HG03457 (cell line): ENCODE results near the gene LBHD2.
"Not testable (repeated sequence)": the region's sequence is repeated elsewhere in the genome, so short reads cannot be mapped to it uniquely, and the experiment has no call there.

Source experiments
- ATAC-seq: cut with Tn5 transposase; IDR thresholded peaks from one replicate; pipeline ENCODE4 v1.9.1; 2021; ENCODE audit warnings: moderate number of reproducible peaks; ENCODE audit not compliant: unreplicated experiment

The LBHD2 gene

DNA sequence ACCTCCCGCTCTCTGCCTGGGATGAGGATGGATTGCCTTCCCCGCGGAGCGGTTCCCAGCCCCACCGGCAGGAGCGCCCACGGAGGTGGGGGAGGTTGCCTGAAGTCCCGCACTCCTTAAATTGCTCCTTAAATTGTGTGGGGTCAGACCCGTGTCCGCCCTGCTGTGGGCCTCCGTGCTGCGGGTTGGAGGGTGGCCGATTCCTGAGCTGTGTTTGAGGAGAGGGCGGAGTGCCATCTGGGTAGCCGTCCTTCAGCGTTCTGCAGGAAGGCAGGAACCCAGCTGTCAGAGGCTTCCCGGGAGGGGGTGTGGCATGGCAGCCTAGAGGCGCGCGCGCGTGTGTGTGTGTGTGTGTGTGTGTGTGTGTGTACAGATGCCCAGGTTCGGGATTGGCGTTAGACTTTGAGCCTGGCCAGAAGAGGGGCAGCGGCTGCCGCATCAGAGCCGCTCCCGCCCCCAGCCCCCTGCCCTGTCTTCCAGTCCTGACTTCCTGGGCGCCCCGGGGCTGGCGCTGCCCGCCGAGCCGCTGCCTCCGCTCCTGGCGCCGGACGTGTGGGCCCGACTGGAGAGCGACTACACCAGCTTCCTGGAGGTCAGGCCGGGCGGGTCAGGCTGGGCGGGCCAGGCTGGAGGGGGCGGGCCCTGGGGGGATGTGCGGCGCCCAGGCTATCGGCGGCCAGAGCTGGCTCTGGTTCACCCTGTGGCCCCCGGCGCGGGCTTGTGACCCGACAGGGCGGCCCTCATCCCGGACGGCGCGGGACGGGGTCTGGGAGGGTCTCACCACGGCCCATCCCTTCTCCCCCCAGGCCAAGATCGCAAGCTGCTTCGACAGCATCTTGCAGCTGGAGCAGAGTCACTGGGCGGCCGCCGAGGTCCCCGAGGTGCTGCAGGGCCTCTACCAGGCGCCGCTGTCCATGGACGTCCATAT lies 19.7 kb downstream of the LBHD2 start:
- ATAC-seq, result no peak

GRCh38 chr14:103104389-103104653 lies 20.3 kb downstream of the LBHD2 start:
- no peak for ATAC-seq

DNA sequence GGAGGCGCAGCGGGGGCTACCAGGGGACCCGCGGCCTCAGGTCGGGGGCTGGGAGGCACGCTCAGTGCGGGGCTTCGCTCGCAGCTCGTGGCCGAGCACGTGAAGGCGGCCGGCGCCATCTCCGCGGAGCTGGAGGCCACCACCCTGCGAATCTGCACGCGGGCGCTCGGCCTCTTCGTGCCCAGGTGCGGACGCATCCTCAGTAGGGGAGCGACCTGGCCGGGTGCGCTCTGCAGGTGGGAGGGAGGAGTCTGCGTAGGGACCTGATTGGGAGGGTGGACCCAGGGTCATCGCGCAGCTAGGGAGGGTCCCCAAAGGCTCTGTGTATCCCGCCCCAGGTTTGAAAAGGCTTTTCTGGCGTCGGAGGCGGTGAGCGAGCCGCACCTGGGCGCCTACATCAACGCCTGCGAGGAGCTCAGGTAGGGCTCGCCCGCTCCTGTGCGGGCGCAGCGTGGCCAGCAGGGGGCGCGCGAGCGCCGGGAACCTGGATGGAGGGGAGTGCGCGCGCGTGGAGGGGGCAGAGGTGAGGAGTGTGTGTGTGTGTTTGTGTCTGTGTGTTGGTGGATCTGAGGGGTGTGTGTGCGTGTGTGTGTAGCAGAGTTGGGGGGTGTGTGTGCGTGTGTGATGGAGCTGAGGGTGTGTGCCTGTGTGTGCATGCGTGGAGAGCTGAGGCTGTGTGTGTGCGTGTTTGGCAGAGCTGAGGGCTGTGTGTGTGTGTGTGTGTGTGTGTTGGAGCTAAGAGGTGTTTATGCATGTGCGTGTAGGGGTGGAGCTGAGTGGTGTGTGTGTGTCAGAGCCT lies 20.8 kb downstream of the LBHD2 start:
- no peak for ATAC-seq

- no peak for ATAC-seq
Measured at GRCh38 chr14:103105580-103106150, 21.7 kb downstream of the LBHD2 start.

DNA sequence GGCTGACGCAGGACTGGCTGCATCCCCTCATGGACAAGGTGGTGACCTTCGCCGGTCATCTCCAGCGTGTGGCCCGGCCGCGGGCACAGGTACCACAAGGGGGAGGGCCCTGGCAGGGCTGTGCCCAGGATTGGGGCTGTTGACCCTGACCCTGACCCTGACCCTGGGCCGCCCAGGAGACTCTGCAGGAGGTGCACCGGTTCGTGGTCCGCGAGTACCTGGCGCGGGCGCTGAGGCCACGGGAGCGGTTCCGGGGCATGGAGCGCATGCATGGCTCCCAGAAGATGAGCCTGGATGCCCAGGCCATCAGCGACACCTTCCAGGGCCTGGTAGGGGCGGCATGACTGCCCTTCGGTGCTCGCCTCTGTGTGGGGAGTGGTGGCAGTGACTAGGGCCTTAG lies 23.4 kb downstream of the LBHD2 start:
- no peak for ATAC-seq

DNA sequence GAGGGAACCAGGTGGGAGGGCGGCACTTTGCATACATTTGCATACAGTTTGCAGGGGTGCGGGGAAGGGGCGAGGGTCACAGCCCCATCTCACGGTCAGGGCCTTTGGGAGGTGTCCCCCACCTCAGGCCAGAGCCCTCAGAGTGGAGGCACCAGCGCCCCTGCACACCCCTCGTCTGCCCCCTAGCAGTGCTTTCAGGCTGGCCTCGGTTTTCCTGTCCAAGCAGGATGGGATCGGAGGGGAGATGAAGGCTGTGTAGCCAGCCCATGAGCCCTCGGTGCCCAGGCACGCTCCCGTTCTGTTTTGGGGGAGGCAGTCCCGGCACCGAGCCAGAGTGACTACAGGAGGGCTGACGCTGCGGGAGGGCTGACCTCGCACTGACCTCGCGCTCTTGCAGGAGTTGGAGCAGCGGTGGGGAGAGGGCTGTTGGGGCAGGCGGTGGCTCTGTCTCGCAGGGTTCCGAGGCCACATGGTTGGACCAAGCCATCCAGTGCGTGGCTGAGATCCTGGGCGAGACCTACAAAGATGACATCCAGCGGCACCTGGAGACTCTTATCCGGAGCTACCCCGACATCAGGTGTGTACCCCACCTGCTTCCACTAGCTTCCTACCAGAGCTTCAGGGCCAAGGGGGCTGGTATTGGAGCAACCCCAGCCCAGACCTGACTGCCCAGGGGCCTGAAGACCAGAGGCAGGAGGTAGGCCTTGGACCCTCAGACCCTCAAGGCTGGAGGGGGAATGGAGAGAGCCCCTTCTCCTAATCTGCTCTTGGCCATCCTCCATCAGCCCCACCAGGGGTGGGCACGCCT lies 24.1 kb downstream of the LBHD2 start:
- ATAC-seq, result no peak

DNA sequence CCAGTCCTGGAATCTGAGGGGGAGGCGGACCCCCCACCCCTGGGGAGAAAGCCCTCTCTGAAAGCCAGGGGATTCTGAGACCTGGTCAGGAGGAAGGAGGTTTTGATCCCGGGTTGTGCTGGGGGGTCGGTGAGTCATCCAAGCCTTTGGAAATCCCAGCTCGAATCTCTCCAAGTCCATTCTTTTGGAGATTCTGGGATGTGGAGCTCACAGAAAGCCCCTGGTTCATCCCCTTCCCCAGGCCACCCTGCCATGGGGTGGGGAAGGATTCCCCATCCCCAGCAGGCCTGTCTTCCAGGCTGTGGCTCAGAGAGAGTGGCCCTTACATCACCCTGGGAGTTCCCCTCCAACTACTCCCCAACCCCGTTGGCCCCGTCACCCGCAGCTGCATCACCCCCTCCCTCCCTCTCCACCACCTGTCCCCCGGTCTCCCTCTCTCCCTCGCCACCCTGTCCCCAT lies 24.8 kb downstream of the LBHD2 start:
- ATAC-seq, result no peak

DNA sequence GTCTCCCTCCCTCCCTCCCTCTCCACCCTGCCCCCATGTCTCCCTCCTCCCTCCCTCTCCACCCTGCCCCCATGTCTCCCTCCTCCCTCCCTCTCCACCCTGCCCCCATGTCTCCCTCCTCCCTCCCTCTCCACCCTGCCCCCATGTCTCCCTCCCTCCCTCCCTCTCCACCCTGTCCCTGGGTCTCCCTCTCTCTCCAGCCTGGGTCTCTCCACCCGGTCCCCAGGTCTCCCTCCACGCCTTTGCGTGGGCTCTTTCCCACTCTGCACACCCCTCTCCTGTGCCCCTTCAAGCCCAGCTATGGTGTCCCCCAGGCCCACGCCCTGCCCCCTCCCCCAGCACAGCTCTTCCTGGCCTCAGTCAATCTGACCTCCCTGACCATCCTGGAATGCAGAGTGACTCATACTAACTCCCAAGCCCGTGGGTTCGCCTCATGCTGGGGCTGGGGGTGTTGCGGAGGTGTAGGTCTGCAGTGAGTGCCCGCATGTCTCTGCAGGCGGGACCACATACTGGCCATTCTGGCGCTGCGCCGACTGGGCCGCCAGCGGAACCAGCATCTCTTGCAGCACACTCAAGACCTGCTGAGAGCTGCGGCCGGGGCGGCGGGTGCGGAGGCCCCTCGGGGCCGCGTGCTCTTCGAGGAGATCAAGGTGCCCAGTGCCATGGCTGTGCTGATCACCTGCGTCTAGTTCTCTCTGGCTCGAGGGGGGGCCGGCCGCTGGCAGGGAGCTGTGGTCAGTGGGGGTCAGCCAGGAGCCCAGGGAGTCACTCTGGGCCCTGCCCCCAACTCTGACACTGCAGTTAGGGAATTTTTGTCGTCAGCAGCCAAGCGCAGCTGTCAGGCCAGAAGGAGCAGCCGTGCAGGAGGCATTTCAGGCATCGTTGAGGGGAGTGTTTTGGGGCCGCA lies 25.8 kb downstream of the LBHD2 start:
- no peak for ATAC-seq

GRCh38 chr14:103110681-103111231 lies 26.7 kb downstream of the LBHD2 start:
- ATAC-seq, result no peak

DNA sequence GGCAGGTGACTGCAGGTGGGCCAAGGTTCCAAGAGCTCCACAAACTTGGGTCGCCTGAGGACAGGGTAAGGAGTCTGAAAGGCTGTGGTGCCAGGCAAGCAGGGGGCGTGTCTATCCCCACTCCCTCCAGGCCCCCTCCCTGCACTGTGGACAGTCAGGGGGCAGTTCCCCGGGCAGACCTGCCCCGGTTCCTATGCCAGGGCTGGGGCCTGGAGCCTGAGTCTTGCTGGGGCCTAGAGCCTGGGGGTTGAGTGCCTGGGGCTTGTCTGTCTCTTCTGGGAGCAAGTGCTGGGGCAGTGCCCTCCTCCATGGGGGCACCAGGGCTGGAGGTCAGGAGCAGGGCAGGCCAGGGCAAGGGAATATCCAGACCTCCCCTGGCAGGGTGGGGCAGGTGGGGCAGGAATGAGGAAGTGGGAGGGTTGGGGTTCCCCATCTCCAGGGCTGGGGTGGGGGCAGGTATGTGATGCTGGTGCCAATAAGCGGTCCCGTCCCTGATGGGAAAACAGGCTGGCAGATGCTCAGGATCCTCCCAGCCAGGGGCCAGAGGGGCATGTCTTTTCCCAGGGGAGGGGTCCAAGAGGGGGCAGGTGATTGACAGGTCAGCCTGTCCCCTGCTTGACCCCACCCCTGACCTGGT lies 27.3 kb downstream of the LBHD2 start:
- ATAC-seq, result no peak

DNA sequence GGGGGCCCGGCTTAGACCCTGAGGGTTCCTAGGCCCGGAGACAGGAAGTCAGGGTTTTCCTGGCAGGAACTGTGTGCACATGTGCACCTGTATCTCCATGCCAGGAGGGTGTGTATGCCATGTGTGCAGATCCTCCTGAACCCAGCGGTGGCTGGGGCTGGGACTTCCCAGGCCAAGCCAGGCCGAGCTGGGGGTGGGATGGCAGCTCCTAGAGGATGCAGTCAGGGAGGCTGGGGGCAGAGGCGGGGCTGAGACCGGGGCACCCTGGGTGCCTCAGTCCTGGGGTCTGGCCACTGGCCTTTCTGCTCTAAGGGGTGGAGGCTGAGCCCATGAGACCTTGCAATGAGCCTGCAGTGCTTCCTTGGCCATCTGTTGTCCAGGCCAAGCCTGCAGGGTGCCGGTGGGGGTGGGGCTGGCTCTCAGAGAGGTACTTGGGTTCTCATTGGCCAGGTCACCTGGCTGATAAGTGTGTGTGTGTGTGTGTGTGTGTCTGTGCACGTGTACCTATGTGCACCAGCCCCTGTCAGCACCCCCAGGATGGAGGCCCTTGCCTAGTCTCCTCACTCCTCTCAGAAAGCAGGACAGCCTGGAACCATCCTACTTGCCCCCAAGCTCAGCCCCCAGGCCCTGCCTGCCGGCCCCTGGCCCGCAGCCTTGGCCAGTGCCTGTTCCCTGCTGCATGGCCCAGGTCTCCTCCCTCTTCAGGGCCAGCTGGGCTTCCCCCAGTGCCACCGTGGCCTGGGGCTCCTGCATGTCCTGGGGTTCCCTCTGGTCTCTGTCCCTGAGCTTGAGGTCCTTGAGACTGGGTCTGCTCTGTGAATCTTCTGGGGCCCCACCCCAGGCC lies 28.6 kb downstream of the LBHD2 start:
- ATAC-seq, result no peak

DNA sequence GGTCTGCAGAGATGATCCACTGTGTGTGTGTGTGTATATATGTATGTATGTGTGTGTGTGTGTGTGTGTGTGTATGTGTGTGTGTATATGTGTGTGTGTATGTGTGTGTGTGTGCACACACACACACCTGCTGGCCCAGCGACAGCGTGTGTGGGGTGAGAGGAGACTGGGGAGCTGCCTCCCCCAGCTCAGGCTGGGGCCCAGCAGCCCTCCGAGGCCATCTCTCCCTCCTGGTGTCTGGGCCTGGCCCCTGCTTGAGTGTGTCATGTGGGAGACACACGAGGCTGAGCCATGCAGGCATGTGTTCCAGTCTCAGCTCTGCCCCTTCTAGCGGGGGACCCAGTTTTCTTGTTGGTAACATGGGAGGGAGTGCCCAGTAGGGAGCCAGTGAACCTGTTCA lies 29.3 kb downstream of the LBHD2 start:
- no peak for ATAC-seq

GRCh38 chr14:103113774-103114173 lies 29.8 kb downstream of the LBHD2 start:
- ATAC-seq, result no peak

DNA sequence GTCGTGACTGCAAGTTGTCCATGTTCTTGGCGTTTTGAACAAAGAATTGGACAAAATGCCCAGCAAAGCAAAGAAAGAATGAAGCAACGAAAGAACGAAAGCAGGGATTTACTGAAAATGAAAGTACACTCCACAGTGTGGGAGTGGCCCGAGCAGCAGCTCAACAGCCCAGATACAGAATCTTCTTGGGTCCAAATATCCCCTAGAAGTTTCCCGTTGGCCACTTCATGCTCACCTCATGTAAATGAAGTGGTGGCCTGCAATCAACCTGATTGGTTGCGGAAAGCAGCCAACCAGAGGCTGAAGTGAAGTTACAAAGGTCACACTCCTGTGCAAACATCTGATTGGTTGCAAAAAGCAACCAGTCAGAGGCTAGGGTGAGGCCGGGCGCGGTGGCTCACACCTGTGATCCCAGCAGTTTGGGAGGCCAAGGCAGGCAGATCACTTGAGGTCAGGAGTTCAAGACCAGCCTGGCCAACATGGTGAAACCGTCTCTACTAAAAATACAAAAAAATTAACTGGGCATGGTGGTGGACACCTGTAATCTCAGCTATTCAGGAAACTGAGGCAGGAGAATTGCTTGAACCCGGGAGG lies 31.2 kb downstream of the LBHD2 start:
- ATAC-seq, result not testable (repeated sequence)

DNA sequence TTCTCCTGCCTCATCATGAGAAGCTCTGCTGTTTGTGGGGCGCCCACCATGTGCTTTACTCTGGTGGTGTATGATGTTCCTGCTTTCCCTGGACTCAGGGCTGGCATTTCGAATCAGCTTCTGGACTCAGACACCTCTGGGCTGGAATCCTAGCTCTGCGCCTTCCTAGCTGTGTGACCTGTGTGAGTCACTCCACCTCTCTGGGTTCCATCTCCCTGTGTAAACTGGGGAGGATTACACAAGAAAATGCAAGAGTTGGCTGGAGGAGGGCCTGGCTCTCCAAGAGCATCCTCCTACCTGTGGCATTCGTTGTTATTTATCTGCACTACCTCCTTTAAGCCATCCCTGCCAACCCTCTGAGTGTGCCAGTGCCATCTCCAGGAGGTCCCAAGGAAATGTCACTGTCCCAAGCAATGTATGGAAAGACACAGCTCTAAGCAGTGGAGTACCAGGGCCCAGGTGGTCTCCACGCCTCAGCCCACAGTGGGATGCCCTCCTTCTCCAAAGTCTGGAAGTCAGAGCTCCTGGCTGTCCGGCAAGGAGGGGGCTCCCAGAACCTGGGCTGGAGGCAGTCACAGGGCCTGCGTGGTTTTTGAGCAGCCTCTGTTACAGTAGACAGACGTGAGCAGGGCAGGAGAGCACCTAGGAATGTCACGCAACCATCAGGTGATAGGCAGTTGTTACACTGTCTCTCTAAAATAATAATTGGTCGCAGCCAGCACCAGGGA lies 32.0 kb downstream of the LBHD2 start:
- ATAC-seq, result no peak

DNA sequence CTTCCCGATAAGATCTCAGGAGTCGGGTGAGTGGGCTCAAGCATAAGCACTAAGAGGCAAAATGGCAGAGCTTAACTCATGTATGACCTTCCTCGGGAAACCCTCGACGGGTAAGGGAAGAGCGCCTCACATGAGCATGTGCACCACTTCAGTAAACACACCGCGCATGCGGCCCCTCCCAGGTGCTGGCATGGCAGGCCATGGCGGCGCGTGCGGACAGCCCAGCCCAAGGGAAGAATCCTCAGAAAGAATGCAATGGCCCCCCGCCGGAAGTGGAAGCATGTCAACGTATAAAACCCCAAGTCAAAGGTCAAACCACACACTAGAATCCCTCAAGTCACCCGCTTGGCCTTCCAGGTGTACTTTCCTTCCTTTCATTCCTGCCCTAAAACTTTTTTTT lies 32.6 kb downstream of the LBHD2 start:
- ATAC-seq, result no peak

DNA sequence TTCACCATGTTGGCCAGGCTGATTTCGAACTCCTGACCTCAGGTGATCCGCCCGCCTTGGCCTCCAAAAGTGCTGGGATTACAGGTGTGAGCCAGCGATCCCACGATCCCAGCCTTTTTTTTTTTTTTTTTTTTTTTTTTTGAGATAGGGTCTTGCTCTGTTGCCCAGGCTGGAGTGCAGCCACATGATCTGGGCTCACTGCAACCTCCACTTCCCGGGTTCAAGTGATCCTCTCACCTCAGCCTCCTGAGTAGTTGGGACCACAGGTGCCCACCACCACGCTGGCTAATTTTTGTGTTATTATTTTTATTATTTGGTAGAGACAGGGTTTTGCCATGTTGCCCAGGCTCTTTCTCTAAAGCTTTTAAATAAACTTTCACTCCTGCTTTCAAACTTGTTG lies 33.5 kb downstream of the LBHD2 start:
- ATAC-seq, result not testable (repeated sequence)
